Right lobe of liver (tissue), 6 donors: ENCODE results near the gene C4A. TPM values are rescaled to one million over a fixed set of nuclear protein-coding genes. Genes with fewer than 3 reads are reported as not detected.

Source experiments
- ATAC-seq, 4 donors: fragments of 200-7000 bp; cut with Tn5 transposase; one replicate each; pipeline ENCODE4 v1.9.1; 2020; ENCODE audit warnings: mild to moderate bottlenecking in 4 of 4, moderate library complexity in 4 of 4
- DNase-seq, 3 donors: peaks; one replicate each; pipeline ENCODE4 v3.0.0-alpha.2; 2020
- H3K27ac ChIP-seq, 3 donors: fragments of 200-600 bp; one replicate each; pipeline ENCODE4 v1.8.0; 2022
- H3K27me3 ChIP-seq, 2 donors: fragments of 200-600 bp; one replicate each; pipeline ENCODE4 v1.8.0; 2022
- H3K36me3 ChIP-seq, 4 donors: fragments of 200-600 bp; sonication (generic) in 1 of 4; one replicate each; pipeline versions ENCODE4 v1.5.1 to v1.8.0; 2017 to 2022; ENCODE audit warnings: control low read depth in 1 of 4
- H3K4me1 ChIP-seq, 4 donors: fragments of 200-600 bp; sonication (generic) in 1 of 4; one replicate each; pipeline versions ENCODE4 v1.5.1 to v1.8.0; 2017 to 2022; ENCODE audit warnings: control low read depth in 1 of 4
- H3K4me3 ChIP-seq, 3 donors: fragments of 200-600 bp; one replicate each; pipeline ENCODE4 v1.8.0; 2022
- H3K9me3 ChIP-seq, 4 donors: fragments of 200-600 bp; sonication (generic) in 1 of 4; one replicate each; pipeline versions ENCODE4 v1.5.1 to v1.8.0; 2017 to 2022; ENCODE audit warnings: control low read depth in 1 of 4
- POLR2A ChIP-seq: fragments of 450-650 bp; IDR thresholded peaks from one replicate; pipeline ENCODE4 v1.6.1; 2017; ENCODE audit warnings: antibody characterized with exemption, mild to moderate bottlenecking
- WGBS: methylation state at CpG from one replicate; pipeline ENCODE4 v1.1.6; 2018; ENCODE audit warnings: low coverage, low lambda C conversion rate; ENCODE audit not compliant: insufficient coverage; ENCODE audit errors: missing lambda C conversion rate; 5-methylcytosine and 5-hydroxymethylcytosine counted together
- intact Hi-C, 2 donors: fragments of 100-400 bp; cut with DNase I; formaldehyde crosslinking; loops; one replicate each; pipeline versions ENCODE4 v1.11.2 to v1.14.1; 2022
- total RNA-seq, 6 experiments: library from RNA; depleted of rRNA in 2 of 6; stranded (reverse); fragments of >200 nt in 2 of 6; fragmentation: NEBNext Ultra II Directional in 3 of 6; extraction: Animal tissue kit (Norgen Biotek cat#: 25700) in 3 of 6; gene quantifications; one replicate each; pipeline versions ENCODE4 v1.1.0 to v1.2.4, GENCODE V29; 2016 to 2023
- TF ChIP-seq, protein P1 (sequence below), 4 donors: fragments of 200-600 bp in 3 of 4; fragments of 450-650 bp in 1 of 4; IDR thresholded peaks; one replicate each; pipeline versions ENCODE4 v1.5.1 to v1.8.0; 2016 to 2022; ENCODE audit warnings: antibody characterized with exemption in 4 of 4, mild to moderate bottlenecking in 2 of 4
- donor health status: DM: no; HTN: yes; CAD: no.
- donor health status: DM: no; HTN: no; CAD: no.
- donor health status: DM: no; HTN: no; CAD: no.
- donor health status: DM: no; HTN: yes; CAD: no.
- donor health status: DM: no; HTN: yes; CAD: no.

The C4A gene
- total RNA-seq, 6 experiments from 2014 or later = 1,495 to 2,818 (median 2,205) TPM

DNA sequence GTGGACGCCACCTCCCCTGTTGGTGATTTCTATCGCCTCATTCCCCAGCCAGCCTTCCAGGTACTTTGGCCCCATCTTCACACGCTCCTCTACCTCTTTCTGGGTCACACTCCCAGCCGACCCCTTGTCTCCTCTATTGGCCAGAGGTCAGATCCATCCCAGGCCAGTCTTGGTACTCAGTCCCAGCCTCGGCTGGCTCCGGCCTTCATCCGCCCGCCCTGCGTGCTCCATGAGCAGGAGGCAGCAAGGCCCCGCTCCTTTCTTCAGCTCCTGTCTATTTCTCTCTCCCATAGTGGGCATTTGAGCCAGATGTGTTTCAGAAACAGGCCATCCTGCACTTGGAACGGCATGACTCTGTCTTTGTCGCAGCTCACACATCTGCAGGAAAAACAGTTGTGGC lies 20.2 kb upstream of the C4A start:
- peaks cover 13 to 58% (median 33%) of the 10 kb centered on the region in 4 donors for H3K36me3 ChIP-seq
- ATAC-seq (no peak), DNase-seq (no peak)
- TF ChIP-seq, protein P1, sequence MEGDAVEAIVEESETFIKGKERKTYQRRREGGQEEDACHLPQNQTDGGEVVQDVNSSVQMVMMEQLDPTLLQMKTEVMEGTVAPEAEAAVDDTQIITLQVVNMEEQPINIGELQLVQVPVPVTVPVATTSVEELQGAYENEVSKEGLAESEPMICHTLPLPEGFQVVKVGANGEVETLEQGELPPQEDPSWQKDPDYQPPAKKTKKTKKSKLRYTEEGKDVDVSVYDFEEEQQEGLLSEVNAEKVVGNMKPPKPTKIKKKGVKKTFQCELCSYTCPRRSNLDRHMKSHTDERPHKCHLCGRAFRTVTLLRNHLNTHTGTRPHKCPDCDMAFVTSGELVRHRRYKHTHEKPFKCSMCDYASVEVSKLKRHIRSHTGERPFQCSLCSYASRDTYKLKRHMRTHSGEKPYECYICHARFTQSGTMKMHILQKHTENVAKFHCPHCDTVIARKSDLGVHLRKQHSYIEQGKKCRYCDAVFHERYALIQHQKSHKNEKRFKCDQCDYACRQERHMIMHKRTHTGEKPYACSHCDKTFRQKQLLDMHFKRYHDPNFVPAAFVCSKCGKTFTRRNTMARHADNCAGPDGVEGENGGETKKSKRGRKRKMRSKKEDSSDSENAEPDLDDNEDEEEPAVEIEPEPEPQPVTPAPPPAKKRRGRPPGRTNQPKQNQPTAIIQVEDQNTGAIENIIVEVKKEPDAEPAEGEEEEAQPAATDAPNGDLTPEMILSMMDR (IDR thresholded peaks at IDR 0.05) = no peak
- no peak for TF ChIP-seq POLR2A
- 93% methylated on average over 11 of the region's 12 CpGs for WGBS
- intact Hi-C loops = no loop called here
- no peaks in the 10 kb centered on the region for H3K27me3 ChIP-seq
- H3K4me3 ChIP-seq = no peak overlapping the region
- no peak overlapping the region for H3K27ac ChIP-seq
- no peaks in the 10 kb centered on the region for H3K9me3 ChIP-seq
- peaks cover 0 to 34% (median 15%) of the 10 kb centered on the region in 4 donors for H3K4me1 ChIP-seq

DNA sequence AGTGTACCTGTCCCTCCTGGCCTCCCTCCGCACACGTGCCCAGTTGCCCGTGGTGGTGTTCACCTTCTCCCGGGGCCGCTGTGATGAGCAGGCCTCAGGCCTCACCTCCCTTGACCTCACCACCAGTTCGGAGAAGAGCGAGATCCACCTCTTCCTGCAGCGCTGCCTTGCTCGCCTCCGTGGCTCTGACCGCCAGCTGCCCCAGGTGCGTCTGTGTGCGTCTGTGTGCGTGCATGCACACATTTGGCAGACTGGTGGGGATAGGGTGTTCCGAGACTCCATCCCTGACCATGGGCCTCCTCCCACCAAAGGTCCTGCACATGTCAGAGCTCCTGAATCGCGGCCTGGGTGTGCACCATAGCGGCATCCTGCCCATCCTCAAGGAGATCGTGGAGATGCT lies 17.9 kb upstream of the C4A start:
- Histone ChIP-seq H3K36me3 (peaks cover 15 to 75% (median 42%) of the 10 kb centered on the region in 4 donors), H3K4me3 (no peak overlapping the region), H3K4me1 (peaks cover 0 to 21% (median 10%) of the 10 kb centered on the region in 4 donors), H3K9me3 (no peaks in the 10 kb centered on the region), H3K27ac (no peak overlapping the region), H3K27me3 (no peaks in the 10 kb centered on the region)
- ATAC-seq = no peak
- intact Hi-C loops = no loop called here
- WGBS = 93% methylated on average over 12 of the region's 19 CpGs
- TF ChIP-seq, protein P1 (IDR thresholded peaks at IDR 0.05) = no peak
- TF ChIP-seq POLR2A = no peak
- DNase-seq = no peak

DNA sequence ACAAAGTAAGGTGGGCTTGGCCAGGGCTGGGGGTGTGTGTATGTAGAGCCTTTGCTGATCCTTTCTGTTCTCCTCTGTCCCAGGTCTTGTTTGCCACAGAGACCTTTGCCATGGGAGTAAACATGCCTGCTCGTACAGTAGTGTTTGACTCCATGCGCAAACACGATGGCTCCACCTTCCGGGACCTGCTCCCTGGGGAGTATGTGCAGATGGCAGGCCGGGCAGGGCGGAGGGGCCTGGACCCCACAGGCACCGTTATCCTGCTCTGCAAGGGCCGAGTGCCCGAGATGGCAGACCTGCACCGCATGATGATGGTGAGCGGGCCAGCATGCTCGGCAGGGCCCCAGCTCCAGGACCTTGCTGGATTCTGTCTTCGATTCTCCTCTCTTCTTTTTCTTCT lies 16.2 kb upstream of the C4A start:
- intact Hi-C loops = no loop called here
- DNase-seq (peak; percentile 47 to 75 (median 73)), ATAC-seq (peak; percentile 63 to 92 (median 86))
- Histone ChIP-seq H3K27ac (peak overlapping the region in 2 of 3 donors; percentile 25 to 31), H3K36me3 (peaks cover 15 to 80% (median 39%) of the 10 kb centered on the region in 4 donors), H3K4me1 (peaks cover 0 to 17% (median 8%) of the 10 kb centered on the region in 4 donors), H3K27me3 (no peaks in the 10 kb centered on the region), H3K9me3 (no peaks in the 10 kb centered on the region), H3K4me3 (no peak overlapping the region)
- no peak for TF ChIP-seq POLR2A
- TF ChIP-seq, protein P1 (IDR thresholded peaks at IDR 0.05) = peak in 2 of 4 donors; percentile 26 to 28
- 54% methylated on average over 9 of the region's 13 CpGs for WGBS

DNA sequence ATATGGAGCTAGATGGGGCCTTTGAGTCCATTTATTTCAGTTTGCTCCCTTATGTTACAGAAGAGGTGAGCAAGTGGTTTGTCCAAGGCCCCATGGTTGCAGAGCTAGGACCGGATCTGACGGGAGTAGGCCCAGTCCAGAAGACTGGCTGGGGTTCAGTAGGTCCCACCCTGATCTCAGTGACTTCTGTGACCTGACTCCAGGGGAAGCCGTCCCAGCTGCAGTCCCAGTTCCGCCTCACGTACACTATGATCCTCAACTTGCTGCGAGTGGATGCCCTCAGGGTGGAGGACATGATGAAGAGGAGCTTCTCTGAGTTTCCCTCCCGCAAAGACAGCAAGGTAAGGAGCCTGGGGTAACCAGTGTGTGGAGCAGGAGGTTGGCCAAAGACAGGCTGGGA lies 15.4 kb upstream of the C4A start:
- no peaks in the 10 kb centered on the region for H3K27me3 ChIP-seq
- peaks cover 0 to 25% (median 8%) of the 10 kb centered on the region in 4 donors for H3K4me1 ChIP-seq
- 76% methylated on average over 3 of the region's 7 CpGs for WGBS
- H3K4me3 ChIP-seq = no peak overlapping the region
- H3K36me3 ChIP-seq = peaks cover 15 to 72% (median 36%) of the 10 kb centered on the region in 4 donors
- DNase-seq = peak in 1 of 3 donors; percentile 16
- no peak for ATAC-seq
- no peaks in the 10 kb centered on the region for H3K9me3 ChIP-seq
- TF ChIP-seq, protein P1 (IDR thresholded peaks at IDR 0.05) = no peak
- TF ChIP-seq POLR2A = no peak
- intact Hi-C loops = no loop called here
- peak overlapping the region in 1 of 3 donors; percentile 31 for H3K27ac ChIP-seq
